Neural progenitor cell (in vitro differentiated cells): ENCODE results near the gene SMPD3. TPM values are rescaled to one million over a fixed set of nuclear protein-coding genes. Genes with fewer than 3 reads are reported as not detected.

Experiments
- DNase-seq: peaks from one replicate; pipeline ENCODE4 v3.0.0-alpha.2; 2016; ENCODE audit warnings: low spot score
- H2AFZ ChIP-seq: fragments of 200-600 bp; sonication (generic); replicated peaks from 2 replicates; pipeline ENCODE4 v1.6.1; 2016; ENCODE audit warnings: antibody characterized with exemption
- H3F3A ChIP-seq: fragments of 200-600 bp; sonication (generic); 2 replicates; pipeline ENCODE4 v1.6.1; 2016; ENCODE audit warnings: antibody characterized with exemption, low read depth
- H3K27ac ChIP-seq: fragments of 200-600 bp; sonication (generic); 2 replicates; pipeline ENCODE4 v1.5.1; 2016; ENCODE audit warnings: mild to moderate bottlenecking
- H3K27me3 ChIP-seq: fragments of 200-600 bp; sonication (generic); 2 replicates; pipeline ENCODE4 v1.6.1; 2016; ENCODE audit warnings: mild to moderate bottlenecking, moderate library complexity
- H3K36me3 ChIP-seq: fragments of 200-600 bp; sonication (generic); 2 replicates; pipeline ENCODE4 v1.5.1; 2016
- H3K4me1 ChIP-seq: fragments of 200-600 bp; sonication (generic); 2 replicates; pipeline ENCODE4 v1.6.1; 2016; ENCODE audit warnings: mixed run types
- H3K4me2 ChIP-seq: fragments of 200-600 bp; sonication (generic); 2 replicates; pipeline ENCODE4 v1.6.1; 2016
- H3K4me3 ChIP-seq: fragments of 200-600 bp; sonication (generic); 2 replicates; pipeline ENCODE4 v1.5.1; 2016
- H3K79me2 ChIP-seq: fragments of 200-600 bp; sonication (generic); 2 replicates; pipeline ENCODE4 v1.6.1; 2016; ENCODE audit warnings: low read depth
- H3K9ac ChIP-seq: fragments of 200-600 bp; sonication (generic); 2 replicates; pipeline ENCODE4 v1.6.1; 2016
- H3K9me3 ChIP-seq: fragments of 200-600 bp; sonication (generic); 2 replicates; pipeline ENCODE4 v1.5.1; 2016; ENCODE audit warnings: low read depth
- H4K20me1 ChIP-seq: fragments of 200-600 bp; sonication (generic); 2 replicates; pipeline ENCODE4 v1.6.1; 2016; ENCODE audit warnings: low read depth
- H3K27ac Mint-ChIP-seq: 3 replicates; pipeline ENCODE4 v1.8.0; 2021; ENCODE audit warnings: mixed read lengths
- H3K27me3 Mint-ChIP-seq: 2 replicates; pipeline ENCODE4 v1.8.0; 2022; ENCODE audit warnings: low read depth, mild to moderate bottlenecking, inconsistent platforms, moderate library complexity, mixed read lengths; ENCODE audit not compliant: insufficient read depth
- H3K36me3 Mint-ChIP-seq: 3 replicates; pipeline ENCODE4 v1.8.0; 2021; ENCODE audit warnings: mixed read lengths
- H3K4me1 Mint-ChIP-seq: 3 replicates; pipeline ENCODE4 v1.8.0; 2021; ENCODE audit warnings: mixed read lengths
- H3K4me3 Mint-ChIP-seq: 3 replicates; pipeline ENCODE4 v1.8.0; 2021; ENCODE audit warnings: mild to moderate bottlenecking, moderate library complexity, mixed read lengths
- H3K9me3 Mint-ChIP-seq: 3 replicates; pipeline ENCODE4 v1.8.0; 2020; ENCODE audit warnings: mixed read lengths
- EZH2 ChIP-seq: fragments of 200-600 bp; sonication (generic); IDR thresholded peaks from 2 replicates; pipeline ENCODE4 v1.6.1; 2017; ENCODE audit warnings: antibody characterized with exemption, mild to moderate bottlenecking, moderate library complexity
- EZH2phosphoT487 ChIP-seq: fragments of 200-600 bp; sonication (generic); IDR thresholded peaks from 2 replicates; pipeline ENCODE4 v1.6.1; 2017; ENCODE audit warnings: antibody characterized with exemption
- total RNA-seq: library from RNA; depleted of rRNA; stranded (reverse); fragments of >200 nt; gene quantifications from 2 replicates; pipeline ENCODE4 v1.2.3, GENCODE V29; 2015; ENCODE audit warnings: low replicate concordance
- TF ChIP-seq, protein P1 (sequence below): fragments of 200-600 bp; sonication (generic); IDR thresholded peaks from 2 replicates; pipeline ENCODE4 v1.5.1; 2017; ENCODE audit warnings: antibody characterized with exemption, mild to moderate bottlenecking

SMPD3 gene
- total RNA-seq, 1 donor from 2014 or later = not detected

- H3F3A ChIP-seq = no peaks in the 10 kb centered on the region
- peaks cover 26% of the 10 kb centered on the region for H3K4me1 ChIP-seq
- H2AFZ ChIP-seq = no peak overlapping the region
- no peaks in the 10 kb centered on the region for H3K27me3 ChIP-seq
- no peak overlapping the region for H3K4me3 Mint-ChIP-seq
- no peak overlapping the region for H3K4me3 ChIP-seq
- TF ChIP-seq, protein P1, sequence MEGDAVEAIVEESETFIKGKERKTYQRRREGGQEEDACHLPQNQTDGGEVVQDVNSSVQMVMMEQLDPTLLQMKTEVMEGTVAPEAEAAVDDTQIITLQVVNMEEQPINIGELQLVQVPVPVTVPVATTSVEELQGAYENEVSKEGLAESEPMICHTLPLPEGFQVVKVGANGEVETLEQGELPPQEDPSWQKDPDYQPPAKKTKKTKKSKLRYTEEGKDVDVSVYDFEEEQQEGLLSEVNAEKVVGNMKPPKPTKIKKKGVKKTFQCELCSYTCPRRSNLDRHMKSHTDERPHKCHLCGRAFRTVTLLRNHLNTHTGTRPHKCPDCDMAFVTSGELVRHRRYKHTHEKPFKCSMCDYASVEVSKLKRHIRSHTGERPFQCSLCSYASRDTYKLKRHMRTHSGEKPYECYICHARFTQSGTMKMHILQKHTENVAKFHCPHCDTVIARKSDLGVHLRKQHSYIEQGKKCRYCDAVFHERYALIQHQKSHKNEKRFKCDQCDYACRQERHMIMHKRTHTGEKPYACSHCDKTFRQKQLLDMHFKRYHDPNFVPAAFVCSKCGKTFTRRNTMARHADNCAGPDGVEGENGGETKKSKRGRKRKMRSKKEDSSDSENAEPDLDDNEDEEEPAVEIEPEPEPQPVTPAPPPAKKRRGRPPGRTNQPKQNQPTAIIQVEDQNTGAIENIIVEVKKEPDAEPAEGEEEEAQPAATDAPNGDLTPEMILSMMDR = no peak
- TF ChIP-seq EZH2 (no peak), EZH2phosphoT487 (no peak)
- H3K27me3 Mint-ChIP-seq = peaks cover 12% of the 10 kb centered on the region
- DNase-seq = no peak
- no peaks in the 10 kb centered on the region for H3K36me3 ChIP-seq
- H3K4me2 ChIP-seq = no peak overlapping the region
- no peaks in the 10 kb centered on the region for H3K36me3 Mint-ChIP-seq
- no peaks in the 10 kb centered on the region for H4K20me1 ChIP-seq
- H3K9ac ChIP-seq = no peak overlapping the region
- H3K4me1 Mint-ChIP-seq = peaks cover 56% of the 10 kb centered on the region
- H3K27ac ChIP-seq = no peak overlapping the region
- no peaks in the 10 kb centered on the region for H3K9me3 Mint-ChIP-seq
- H3K27ac Mint-ChIP-seq = peak overlapping the region; percentile 95
- H3K79me2 ChIP-seq = no peaks in the 10 kb centered on the region
- H3K9me3 ChIP-seq = no peaks in the 10 kb centered on the region
These were observed 79.1 kb downstream of the SMPD3 start for GRCh38 chr16:68369168-68369567.

GRCh38 chr16:68368301-68368888, 79.9 kb downstream of the SMPD3 start:
- Mint-ChIP-seq H3K27me3 (peaks cover 13% of the 10 kb centered on the region), H3K9me3 (no peaks in the 10 kb centered on the region), H3K4me1 (peaks cover 56% of the 10 kb centered on the region), H3K4me3 (peak overlapping the region; percentile 38), H3K27ac (peak overlapping the region; percentile 91), H3K36me3 (no peaks in the 10 kb centered on the region)
- Histone ChIP-seq H3K9me3 (no peaks in the 10 kb centered on the region), H3K36me3 (no peaks in the 10 kb centered on the region), H3K4me3 (no peak overlapping the region), H3K4me1 (peaks cover 30% of the 10 kb centered on the region), H2AFZ (no peak overlapping the region), H3K27ac (no peak overlapping the region), H3K79me2 (no peaks in the 10 kb centered on the region), H3K27me3 (no peaks in the 10 kb centered on the region), H3F3A (no peaks in the 10 kb centered on the region), H3K9ac (no peak overlapping the region), H4K20me1 (no peaks in the 10 kb centered on the region), H3K4me2 (no peak overlapping the region)
- TF ChIP-seq EZH2phosphoT487 (no peak), EZH2 (no peak)
- TF ChIP-seq, protein P1 = no peak
- DNase-seq = peak; percentile 36

- no peak overlapping the region for H2AFZ ChIP-seq
- Mint-ChIP-seq H3K4me3 (peak overlapping the region; percentile 61), H3K4me1 (peaks cover 58% of the 10 kb centered on the region), H3K27me3 (peaks cover 13% of the 10 kb centered on the region), H3K9me3 (no peaks in the 10 kb centered on the region), H3K27ac (peak overlapping the region; percentile 76), H3K36me3 (no peaks in the 10 kb centered on the region)
- H3K36me3 ChIP-seq = no peaks in the 10 kb centered on the region
- H3K27ac ChIP-seq = no peak overlapping the region
- no peak overlapping the region for H3K9ac ChIP-seq
- peaks cover 30% of the 10 kb centered on the region for H3K4me1 ChIP-seq
- no peaks in the 10 kb centered on the region for H4K20me1 ChIP-seq
- no peak for DNase-seq
- no peak for TF ChIP-seq EZH2
- TF ChIP-seq EZH2phosphoT487 = no peak
- TF ChIP-seq, protein P1 = no peak
- no peaks in the 10 kb centered on the region for H3K27me3 ChIP-seq
- no peaks in the 10 kb centered on the region for H3F3A ChIP-seq
- no peaks in the 10 kb centered on the region for H3K79me2 ChIP-seq
- H3K9me3 ChIP-seq = no peaks in the 10 kb centered on the region
- no peak overlapping the region for H3K4me2 ChIP-seq
- H3K4me3 ChIP-seq = no peak overlapping the region
These were observed 80.4 kb downstream of the SMPD3 start for GRCh38 chr16:68367891-68368290.
